C4-2B (cell line): ENCODE data around the gene PTPRZ1.

Experiments used
- CTCF ChIP-seq: fragments of 450-650 bp; conservative IDR thresholded peaks from 2 replicates; pipeline ENCODE4 v1.5.1; 2017; ENCODE audit warnings: mild to moderate bottlenecking
- ZFX ChIP-seq: fragments of 450-650 bp; IDR thresholded peaks from 2 replicates; pipeline ENCODE4 v1.6.1; 2017

- TF ChIP-seq CTCF: no peak
- no peak for TF ChIP-seq ZFX
Observed at GRCh38 chr7:122059542-122059941, 186.6 kb downstream of the PTPRZ1 start.
